CD4-positive, alpha-beta T cell treated with Interleukin-17A for 1 hour (primary cell): ENCODE results near the gene LYSMD4.
"Not testable (repeated sequence)": the region's sequence is repeated elsewhere in the genome, so short reads cannot be mapped to it uniquely, and the experiment has no call there.

Source experiments
- DNase-seq: peaks from one replicate; pipeline ENCODE4 v3.0.0-alpha.2; 2020

The LYSMD4 gene

GRCh38 chr15:99733268-99734039, at the start of gene LYSMD4:
TSS of gene LYSMD4 (minus strand) at chr15:99733437. CDS start at chr15:99731999, 1,438 bp downstream.
- DNase-seq: peak; percentile 97

- not testable (repeated sequence) for DNase-seq
These were observed 48.8 kb upstream of the LYSMD4 start for GRCh38 chr15:99782029-99782428.

- DNase-seq: no peak
These were observed 43.9 kb upstream of the LYSMD4 start for GRCh38 chr15:99777144-99777543.

- DNase-seq: no peak
These were observed 31.3 kb upstream of the LYSMD4 start for GRCh38 chr15:99764522-99764921.

- DNase-seq: no peak
These were observed 30.6 kb upstream of the LYSMD4 start for GRCh38 chr15:99763827-99764226.

DNA sequence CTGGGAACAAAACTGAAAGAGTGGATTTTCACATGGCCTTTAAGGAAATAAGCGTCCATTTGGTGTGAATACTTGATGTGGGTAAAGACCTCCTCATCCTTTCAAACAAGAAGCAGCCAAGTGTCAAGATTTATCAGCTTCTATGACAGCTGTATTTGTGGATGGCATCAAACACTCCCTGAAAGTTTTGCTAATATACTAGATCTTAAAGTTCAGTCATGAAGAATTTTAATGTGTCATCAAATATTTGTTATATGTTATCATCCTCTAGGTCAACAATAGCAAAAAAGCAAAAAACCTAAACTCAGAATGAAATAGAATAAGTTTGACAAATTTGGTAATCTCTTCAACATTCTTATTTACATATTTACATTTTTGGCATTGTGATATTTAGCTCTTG, 29.1 kb upstream of the LYSMD4 start:
- no peak for DNase-seq

GRCh38 chr15:99755692-99756409, 22.6 kb upstream of the LYSMD4 start:
- DNase-seq: peak; percentile 78

DNA sequence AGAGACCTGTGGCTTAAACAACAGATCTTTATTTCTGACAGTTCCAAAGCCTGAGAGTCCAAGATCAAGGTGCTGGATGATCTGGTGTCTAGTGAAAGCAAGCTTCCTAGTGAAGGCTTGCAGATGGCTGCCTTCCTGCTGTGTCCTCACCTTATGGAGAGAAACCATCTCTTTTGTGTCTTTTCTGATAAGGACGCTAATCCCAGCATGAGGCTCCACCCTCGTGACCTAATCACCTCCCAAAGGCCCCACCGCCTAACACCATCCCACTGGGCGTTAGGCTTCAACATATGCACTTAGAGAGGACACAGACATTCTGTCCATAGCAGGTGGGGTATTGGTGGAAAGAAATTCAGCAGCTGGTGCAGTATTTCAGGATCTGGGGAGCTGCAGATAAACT, 19.8 kb upstream of the LYSMD4 start:
- no peak for DNase-seq

- DNase-seq: no peak
These were observed 19.3 kb upstream of the LYSMD4 start for GRCh38 chr15:99752556-99752955.

DNA sequence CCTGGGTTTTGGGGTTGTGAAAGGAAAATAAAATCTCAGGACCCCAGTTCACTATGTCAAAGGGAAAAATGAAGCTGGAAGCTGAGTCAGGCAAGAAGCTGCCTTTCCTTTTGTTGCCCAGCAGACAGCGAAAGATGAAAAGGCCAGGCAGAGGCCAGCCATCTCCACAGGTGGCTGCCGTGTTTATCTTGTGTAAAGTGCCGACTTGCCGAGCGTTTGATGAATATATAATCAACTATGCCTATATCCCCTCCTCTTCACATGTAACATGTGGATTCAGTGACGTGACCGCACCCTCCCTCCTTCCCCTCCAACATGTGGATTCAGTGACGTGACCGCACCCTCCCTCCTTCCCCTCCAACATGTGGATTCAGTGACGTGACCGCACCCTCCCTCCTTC, 17.1 kb upstream of the LYSMD4 start:
- not testable (repeated sequence) for DNase-seq

GRCh38 chr15:99749386-99749785, 16.1 kb upstream of the LYSMD4 start:
- no peak for DNase-seq

DNA sequence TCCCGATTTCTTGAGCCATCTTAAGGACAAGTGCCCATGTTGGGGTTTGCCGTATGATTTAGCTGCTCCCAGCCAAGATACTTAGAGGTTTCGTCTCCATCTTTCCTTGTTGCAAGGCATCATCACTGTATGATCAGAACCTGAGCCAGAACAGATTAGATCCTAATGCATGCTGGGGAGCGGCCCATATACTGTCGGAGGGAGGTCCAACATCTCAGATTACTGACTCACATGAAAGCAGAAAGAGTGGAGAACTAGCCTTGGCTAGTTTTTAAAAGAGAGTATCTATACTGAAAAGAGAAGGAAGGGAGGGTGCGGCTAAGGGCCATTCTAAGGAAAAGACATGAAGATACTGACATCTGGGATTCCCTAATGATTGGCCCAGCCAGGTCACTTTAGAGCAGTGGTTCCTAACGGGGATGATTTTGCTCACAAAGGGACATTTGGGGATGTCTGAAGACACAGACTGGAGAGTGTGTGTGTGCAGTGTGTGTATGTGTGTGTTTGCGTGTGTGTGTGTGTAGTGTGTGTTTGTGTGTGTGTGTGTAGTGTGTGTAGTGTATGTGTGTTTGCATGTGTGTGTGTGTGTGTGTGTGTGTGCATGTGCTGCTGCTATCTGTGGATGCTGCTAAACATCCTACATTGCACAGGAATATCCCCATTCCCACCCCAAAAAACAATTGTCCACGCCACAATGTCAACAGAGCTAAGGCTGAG, 12.3 kb upstream of the LYSMD4 start:
- DNase-seq: no peak

GRCh38 chr15:99744142-99744541, 10.9 kb upstream of the LYSMD4 start:
- DNase-seq: no peak

- DNase-seq: no peak
These were observed 8.6 kb upstream of the LYSMD4 start for GRCh38 chr15:99741835-99742234.

GRCh38 chr15:99738021-99738847, 5.0 kb upstream of the LYSMD4 start:
- no peak for DNase-seq

GRCh38 chr15:99736702-99737101, 3.5 kb upstream of the LYSMD4 start:
- no peak for DNase-seq

DNA sequence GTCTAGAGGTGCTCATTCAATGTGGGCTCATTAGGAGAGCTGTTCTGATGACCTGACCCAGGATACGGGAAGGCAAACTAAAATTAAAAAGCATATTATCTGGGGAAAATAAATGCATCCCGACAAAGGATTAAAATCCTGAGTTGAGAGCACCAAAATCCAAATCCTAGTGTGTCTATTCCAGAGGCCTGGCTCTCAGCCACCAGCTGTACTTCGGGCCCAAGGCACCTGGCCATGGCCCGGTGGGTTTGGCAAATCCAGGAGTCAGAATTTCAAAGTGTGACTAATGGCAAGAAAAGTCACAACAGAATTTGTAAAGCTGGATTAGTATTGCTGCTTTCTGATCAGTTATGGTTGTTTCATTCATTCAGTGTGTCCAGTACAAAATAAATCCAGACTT, 2.6 kb upstream of the LYSMD4 start:
- no peak for DNase-seq

DNA sequence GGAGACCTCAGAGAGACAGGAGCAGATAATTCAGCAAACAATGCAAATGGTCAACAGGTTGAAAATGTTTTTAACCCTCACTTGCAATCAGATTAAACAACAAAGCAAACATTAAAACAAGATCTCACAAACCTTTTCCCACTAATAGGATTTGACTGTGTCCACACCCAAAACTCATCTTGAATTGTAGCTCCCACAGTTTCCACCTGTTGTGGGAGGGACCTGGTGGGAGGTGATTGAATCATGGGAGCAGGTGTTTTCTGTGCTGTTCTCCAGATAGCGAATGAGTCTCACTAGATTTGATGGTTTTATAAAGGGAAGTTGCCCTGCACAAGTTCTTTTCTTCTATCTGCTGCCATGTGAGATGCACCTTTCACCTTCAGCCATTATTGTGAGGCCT, 1.3 kb upstream of the LYSMD4 start:
- no peak for DNase-seq

GRCh38 chr15:99734040-99734291, 729 bp upstream of the LYSMD4 start:
- DNase-seq: not testable (repeated sequence)

- no peak for DNase-seq
These were observed 428 bp downstream of the LYSMD4 start for GRCh38 chr15:99732751-99733267.

DNA sequence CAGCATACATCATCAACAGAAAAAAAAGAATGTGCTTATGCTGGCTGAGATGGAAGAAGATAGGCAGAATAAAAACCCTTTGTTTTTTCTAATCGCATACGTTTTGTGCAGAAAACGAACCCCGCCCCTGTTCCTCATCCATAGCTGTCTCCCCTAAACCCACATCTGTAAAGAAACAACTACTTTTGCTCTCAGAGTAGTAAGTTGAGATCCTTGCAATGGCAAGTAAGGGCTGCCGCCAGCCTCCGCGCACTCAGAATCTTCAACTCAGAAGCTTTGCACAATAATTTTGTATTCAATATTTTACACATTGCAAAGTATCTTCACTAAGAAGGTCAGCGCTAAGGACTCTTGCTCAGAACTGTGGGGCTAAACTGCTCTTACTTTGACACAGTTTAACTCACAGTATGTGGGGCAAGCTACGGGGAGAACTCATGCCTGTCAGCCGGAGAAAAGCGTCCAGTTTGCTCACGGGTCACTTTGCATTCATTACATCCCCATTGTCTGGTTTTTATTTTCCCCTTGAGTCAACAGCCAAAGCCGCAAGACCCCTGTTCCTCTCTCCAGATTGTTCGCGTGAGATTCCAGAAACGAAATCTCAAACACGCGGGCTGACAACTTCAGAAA, 1.0 kb downstream of the LYSMD4 start:
- no peak for DNase-seq

GRCh38 chr15:99731336-99732123, 1.7 kb downstream of the LYSMD4 start:
- DNase-seq: no peak
